DOHH2 (cell line): ENCODE measurements around the gene HKDC1.

Experiments used
- CTCF ChIP-seq: fragments of 200-600 bp; sonication (generic); IDR thresholded peaks from one replicate; pipeline ENCODE4 v1.5.1; 2014; ENCODE audit warnings: antibody characterized with exemption, mild to moderate bottlenecking, low read depth, low read length; ENCODE audit not compliant: poor library complexity, severe bottlenecking
- EZH2phosphoT487 ChIP-seq: fragments of 200-600 bp; sonication (generic); IDR thresholded peaks from 2 replicates; pipeline ENCODE4 v1.6.1; 2017; ENCODE audit warnings: borderline replicate concordance, mild to moderate bottlenecking, antibody characterized with exemption, low read length, moderate library complexity, mixed read lengths

GRCh38 chr10:69285699-69286098 is 65.6 kb downstream of the HKDC1 start:
- TF ChIP-seq CTCF (no peak), EZH2phosphoT487 (no peak)
